A673 (cell line): Measurements from ENCODE around the gene CMTM1. TPM values are rescaled to one million over a fixed set of nuclear protein-coding genes. Genes with fewer than 3 reads are reported as not detected.

ENCODE experiments used
- BruUV-seq: library from RNA; stranded (reverse); fragments of 400-500 nt; replicated peaks from 2 replicates; lab custom pipeline; 2021; lab: Mats Ljungman, UMichigan
- CTCF ChIA-PET: fragments of 300-600 bp; sonication (Branson Sonifier 250); formaldehyde crosslinking; loops from one replicate; lab custom pipeline; 2022; ENCODE audit warnings: antibody characterized with exemption; lab: Charles Lee
- POLR2A ChIA-PET: fragments of 300-600 bp; sonication (Branson Sonifier 250); formaldehyde crosslinking; loops from one replicate; lab custom pipeline; 2022; ENCODE audit warnings: antibody characterized with exemption; ENCODE audit not compliant: low non-redundant PET; lab: Charles Lee
- DNase-seq: peaks from one replicate; pipeline ENCODE4 v3.0.0-alpha.2; 2015; ENCODE audit warnings: low spot score
- H3K27ac ChIP-seq: fragments of 200-600 bp; sonication (generic); 2 replicates; pipeline ENCODE4 v1.5.1; 2016; ENCODE audit warnings: mixed run types, low read depth, mild to moderate bottlenecking, mixed read lengths, antibody characterized with exemption, low read length; ENCODE audit not compliant: poor library complexity, severe bottlenecking
- H3K27me3 ChIP-seq: fragments of 200-600 bp; sonication (generic); replicated peaks from 2 replicates; pipeline ENCODE4 v1.6.1; 2017; ENCODE audit warnings: mixed run types, low read depth, mild to moderate bottlenecking, mixed read lengths, antibody characterized with exemption, low read length; ENCODE audit not compliant: insufficient read depth, poor library complexity
- H3K36me3 ChIP-seq: fragments of 200-600 bp; sonication (generic); 2 replicates; pipeline ENCODE4 v1.6.1; 2016; ENCODE audit warnings: mixed run types, mild to moderate bottlenecking, mixed read lengths, antibody characterized with exemption, low read length; ENCODE audit not compliant: insufficient read depth, poor library complexity, severe bottlenecking
- H3K4me1 ChIP-seq: fragments of 200-600 bp; sonication (generic); 2 replicates; pipeline ENCODE4 v1.6.1; 2017; ENCODE audit warnings: mixed run types, mild to moderate bottlenecking, mixed read lengths, antibody characterized with exemption, low read length; ENCODE audit not compliant: insufficient read depth, poor library complexity, severe bottlenecking
- H3K4me3 ChIP-seq: fragments of 200-600 bp; sonication (generic); 2 replicates; pipeline ENCODE4 v1.5.1; 2016; ENCODE audit warnings: low read depth, mixed run types, mild to moderate bottlenecking, mixed read lengths, low read length; ENCODE audit not compliant: poor library complexity, severe bottlenecking
- H3K9me3 ChIP-seq: fragments of 200-600 bp; sonication (generic); 2 replicates; pipeline ENCODE4 v1.6.1; 2016; ENCODE audit warnings: mixed run types, low read depth, mild to moderate bottlenecking, mixed read lengths, antibody characterized with exemption, low read length; ENCODE audit not compliant: poor library complexity, severe bottlenecking
- EZH2 ChIP-seq: fragments of 200-600 bp; sonication (generic); IDR thresholded peaks from 2 replicates; pipeline ENCODE4 v1.6.1; 2017; ENCODE audit warnings: borderline replicate concordance, low read depth, mild to moderate bottlenecking, mixed read lengths, antibody characterized with exemption, low read length; ENCODE audit not compliant: poor library complexity, severe bottlenecking
- intact Hi-C: fragments of 100-400 bp; cut with micrococcal nuclease; formaldehyde crosslinking; loops from one replicate; pipeline ENCODE4 v1.10.0; 2022; ENCODE audit not compliant: unreplicated experiment
- total RNA-seq: library from RNA; stranded (reverse); gene quantifications from 2 replicates; pipeline ENCODE4 v1.2.3, GENCODE V29; 2021
- TF ChIP-seq, protein P1 (sequence below): fragments of 300-800, 200-600 bp; sonication (generic); conservative IDR thresholded peaks from 2 replicates; pipeline ENCODE4 v1.5.1; 2017; ENCODE audit warnings: low read depth, mild to moderate bottlenecking, antibody characterized with exemption, low read length, moderate library complexity, mixed read lengths

CMTM1 gene
- total RNA-seq, 1 experiment from 2014 or later: 7.1 TPM

DNA sequence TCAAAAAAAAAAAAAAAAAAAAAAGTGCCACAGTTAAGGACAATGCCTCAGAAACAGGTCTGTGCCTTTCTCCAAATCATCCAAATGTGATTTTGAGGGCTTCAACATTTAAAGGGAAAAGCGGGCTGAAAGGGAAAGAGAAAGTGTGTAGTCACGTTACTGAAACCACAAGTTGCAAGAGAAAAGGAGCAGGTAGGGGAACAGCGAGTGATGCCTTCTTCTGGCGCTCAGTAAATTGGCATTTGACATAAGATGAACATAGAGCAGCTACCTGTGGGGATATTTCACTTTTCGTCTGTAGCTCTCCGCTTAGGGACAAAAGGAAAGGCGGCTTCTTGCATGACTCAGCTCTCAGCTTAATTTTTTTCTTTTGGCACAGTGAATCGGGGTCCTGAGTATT is 24.1 kb downstream of the CMTM1 start:
- CTCF ChIA-PET: no interaction called here
- POLR2A ChIA-PET: no interaction called here
- BruUV-seq: no TSS peak

DNA sequence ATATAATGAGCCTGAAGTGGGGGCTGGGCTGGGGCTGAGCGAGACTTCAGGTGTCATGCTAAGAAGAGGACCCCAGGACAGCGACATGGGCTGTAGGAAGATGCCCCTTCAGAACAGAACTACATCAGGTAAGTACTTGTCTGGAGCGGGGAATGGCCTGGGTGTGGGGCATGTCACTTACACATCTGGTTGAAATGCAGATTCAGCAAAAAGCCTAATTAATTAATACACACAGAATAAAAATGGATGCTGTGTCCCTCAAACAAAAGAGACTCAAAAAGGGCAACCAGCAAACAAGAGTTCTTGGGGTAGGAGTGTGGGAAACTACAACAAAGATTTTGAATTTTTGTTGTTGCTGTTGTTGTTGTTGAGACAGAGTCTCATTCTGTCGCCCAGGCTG is 24.8 kb downstream of the CMTM1 start:
- H3K4me1 ChIP-seq: no peaks in the 10 kb centered on the region
- CTCF ChIA-PET: no interaction called here
- POLR2A ChIA-PET: no interaction called here
- H3K27ac ChIP-seq: no peak overlapping the region
- no peaks in the 10 kb centered on the region for H3K27me3 ChIP-seq
- H3K9me3 ChIP-seq: no peaks in the 10 kb centered on the region
- DNase-seq: no peak
- TF ChIP-seq EZH2: no peak
- TF ChIP-seq, protein P1, sequence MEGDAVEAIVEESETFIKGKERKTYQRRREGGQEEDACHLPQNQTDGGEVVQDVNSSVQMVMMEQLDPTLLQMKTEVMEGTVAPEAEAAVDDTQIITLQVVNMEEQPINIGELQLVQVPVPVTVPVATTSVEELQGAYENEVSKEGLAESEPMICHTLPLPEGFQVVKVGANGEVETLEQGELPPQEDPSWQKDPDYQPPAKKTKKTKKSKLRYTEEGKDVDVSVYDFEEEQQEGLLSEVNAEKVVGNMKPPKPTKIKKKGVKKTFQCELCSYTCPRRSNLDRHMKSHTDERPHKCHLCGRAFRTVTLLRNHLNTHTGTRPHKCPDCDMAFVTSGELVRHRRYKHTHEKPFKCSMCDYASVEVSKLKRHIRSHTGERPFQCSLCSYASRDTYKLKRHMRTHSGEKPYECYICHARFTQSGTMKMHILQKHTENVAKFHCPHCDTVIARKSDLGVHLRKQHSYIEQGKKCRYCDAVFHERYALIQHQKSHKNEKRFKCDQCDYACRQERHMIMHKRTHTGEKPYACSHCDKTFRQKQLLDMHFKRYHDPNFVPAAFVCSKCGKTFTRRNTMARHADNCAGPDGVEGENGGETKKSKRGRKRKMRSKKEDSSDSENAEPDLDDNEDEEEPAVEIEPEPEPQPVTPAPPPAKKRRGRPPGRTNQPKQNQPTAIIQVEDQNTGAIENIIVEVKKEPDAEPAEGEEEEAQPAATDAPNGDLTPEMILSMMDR: no peak
- intact Hi-C loops: no loop called here
- no peaks in the 10 kb centered on the region for H3K36me3 ChIP-seq
- H3K4me3 ChIP-seq: no peak overlapping the region
- BruUV-seq: no TSS peak

More for the DNA sequence above, 24.1 kb downstream of the CMTM1 start:
- Histone ChIP-seq H3K4me1 (no peaks in the 10 kb centered on the region), H3K4me3 (no peak overlapping the region), H3K36me3 (no peaks in the 10 kb centered on the region), H3K9me3 (no peaks in the 10 kb centered on the region), H3K27me3 (no peaks in the 10 kb centered on the region), H3K27ac (no peak overlapping the region)
- intact Hi-C loops: no loop called here
- TF ChIP-seq, protein P1: no peak
- no peak for TF ChIP-seq EZH2
- DNase-seq: no peak

DNA sequence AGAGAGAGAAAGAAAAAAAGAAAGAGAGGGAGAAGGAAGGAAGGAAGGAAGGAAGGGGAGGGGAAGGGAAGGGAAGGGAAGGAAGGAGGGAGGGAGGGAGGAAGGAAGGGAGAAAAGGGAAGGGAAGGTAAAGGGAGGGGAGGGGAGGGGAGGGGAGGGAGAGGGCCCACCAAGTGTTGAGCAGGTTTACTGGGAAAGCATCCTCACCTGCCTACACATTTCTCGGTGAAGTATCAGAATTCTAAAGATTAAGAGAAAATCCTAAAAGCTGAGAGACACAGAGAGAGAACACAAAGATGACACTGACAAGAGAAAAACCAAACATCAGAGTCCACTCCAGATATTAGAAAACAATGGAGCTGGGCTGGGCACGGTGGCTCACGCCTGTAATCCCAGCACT is 26.0 kb downstream of the CMTM1 start:
- intact Hi-C loops: no loop called here
- H3K4me3 ChIP-seq: no peak overlapping the region
- no peaks in the 10 kb centered on the region for H3K36me3 ChIP-seq
- POLR2A ChIA-PET: no interaction called here
- DNase-seq: no peak
- no peak for TF ChIP-seq EZH2
- TF ChIP-seq, protein P1: no peak
- no peaks in the 10 kb centered on the region for H3K27me3 ChIP-seq
- CTCF ChIA-PET: no interaction called here
- no peak overlapping the region for H3K27ac ChIP-seq
- no peaks in the 10 kb centered on the region for H3K9me3 ChIP-seq
- no peaks in the 10 kb centered on the region for H3K4me1 ChIP-seq
- BruUV-seq: no TSS peak
